Thoracic aorta (tissue), 2 donors: Measurements from ENCODE around the gene PES1. TPM values are rescaled to one million over a fixed set of nuclear protein-coding genes. Genes with fewer than 3 reads are reported as not detected.

Experiments used
- ATAC-seq: fragments of 150-250 bp; one replicate; pipeline ENCODE4 v1.8.0; 2017; ENCODE audit warnings: low read depth; ENCODE audit not compliant: insufficient number of reproducible peaks, low FRiP score
- DNase-seq: peaks from one replicate; pipeline ENCODE4 v3.0.0-alpha.2; 2020; ENCODE audit warnings: low spot score
- H3K27ac ChIP-seq, 2 donors: fragments of 200-600 bp; sonication (generic); 1 replicate in 1 of 2; 2 replicates in 1 of 2; pipeline ENCODE4 v1.5.1; 2016; ENCODE audit warnings: mild to moderate bottlenecking in 2 of 2, moderate library complexity in 2 of 2
- H3K27me3 ChIP-seq: fragments of 200-600 bp; sonication (generic); replicated peaks from 2 replicates; pipeline ENCODE4 v1.6.0; 2016; ENCODE audit warnings: mild to moderate bottlenecking; ENCODE audit not compliant: insufficient read depth
- H3K36me3 ChIP-seq: fragments of 200-600 bp; sonication (generic); one replicate; pipeline ENCODE4 v1.5.1; 2016
- H3K4me1 ChIP-seq, 2 donors: fragments of 200-600 bp; sonication (generic); 1 replicate in 1 of 2; 2 replicates in 1 of 2; pipeline versions ENCODE4 v1.5.1 to v1.6.0; 2016; ENCODE audit warnings: low read depth in 2 of 2, mild to moderate bottlenecking in 1 of 2; ENCODE audit not compliant: control insufficient read depth in 1 of 2
- H3K4me3 ChIP-seq: fragments of 200-600 bp; sonication (generic); 2 replicates; pipeline ENCODE4 v1.5.1; 2016; ENCODE audit warnings: mild to moderate bottlenecking
- H3K9me3 ChIP-seq: fragments of 200-600 bp; sonication (generic); 2 replicates; pipeline ENCODE4 v1.5.1; 2016
- CTCF ChIP-seq: fragments of 200-600 bp; sonication (generic); IDR thresholded peaks from one replicate; pipeline ENCODE4 v1.5.1; 2019; ENCODE audit warnings: antibody characterized with exemption
- total RNA-seq, 2 donors: library from RNA; depleted of rRNA; stranded (reverse); fragments of >200 nt; gene quantifications; one replicate each; pipeline versions ENCODE4 v1.1.0 to v1.2.3, GENCODE V29; 2016

Gene PES1
- total RNA-seq, 2 donors from 2014 or later = 30.5 to 58.6 TPM

DNA sequence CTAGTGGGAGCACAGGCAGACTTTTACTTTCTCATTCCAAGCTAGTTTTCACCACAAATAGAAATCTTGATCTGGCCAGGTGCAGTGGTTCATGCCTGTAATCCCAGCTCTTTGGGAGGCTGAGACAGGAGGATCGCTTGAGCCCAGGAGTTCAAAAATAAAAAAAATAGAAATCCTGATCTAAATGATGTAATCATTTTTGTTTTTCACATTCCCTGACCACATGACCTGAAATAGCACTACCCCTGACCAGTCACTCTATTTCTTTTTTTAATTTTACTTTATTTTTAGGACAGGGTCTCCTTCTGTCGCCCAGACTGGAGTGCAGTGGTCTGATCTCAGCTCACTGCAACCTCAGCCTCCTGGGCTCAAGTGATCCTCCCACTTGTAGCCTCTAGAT is 13.0 kb upstream of the PES1 start:
- H3K27ac ChIP-seq = no peak overlapping the region
- H3K36me3 ChIP-seq = no peaks in the 10 kb centered on the region
- H3K4me1 ChIP-seq = peaks cover 9 to 26% of the 10 kb centered on the region in 2 donors
- no peaks in the 10 kb centered on the region for H3K9me3 ChIP-seq
- ATAC-seq (no peak), DNase-seq (no peak)
- no peak overlapping the region for H3K4me3 ChIP-seq
- no peaks in the 10 kb centered on the region for H3K27me3 ChIP-seq
- TF ChIP-seq CTCF = no peak

DNA sequence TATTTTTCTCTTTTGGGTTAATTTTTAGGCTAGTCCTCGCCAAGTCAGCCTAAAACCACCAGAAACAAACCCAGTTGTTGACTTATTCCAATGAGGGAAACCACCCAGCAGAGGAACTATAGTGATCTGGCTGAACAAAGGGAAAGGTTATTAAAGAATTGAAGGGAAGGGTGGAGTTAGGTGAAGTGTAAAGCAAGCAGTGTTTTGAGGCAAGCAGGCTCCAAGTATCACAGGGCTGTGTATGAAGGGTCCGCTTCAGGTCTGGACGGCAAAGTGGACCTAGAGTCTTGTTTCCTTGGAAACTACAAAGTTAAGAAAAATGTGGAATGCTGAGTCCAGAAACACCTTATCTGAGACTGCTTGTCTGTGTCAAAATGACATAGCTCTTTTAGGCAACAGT is 12.1 kb upstream of the PES1 start:
- Histone ChIP-seq H3K4me3 (no peak overlapping the region), H3K4me1 (peaks cover 9 to 26% of the 10 kb centered on the region in 2 donors), H3K36me3 (no peaks in the 10 kb centered on the region), H3K27me3 (no peaks in the 10 kb centered on the region), H3K27ac (no peak overlapping the region), H3K9me3 (no peaks in the 10 kb centered on the region)
- no peak for TF ChIP-seq CTCF
- DNase-seq (no peak), ATAC-seq (no peak)

DNA sequence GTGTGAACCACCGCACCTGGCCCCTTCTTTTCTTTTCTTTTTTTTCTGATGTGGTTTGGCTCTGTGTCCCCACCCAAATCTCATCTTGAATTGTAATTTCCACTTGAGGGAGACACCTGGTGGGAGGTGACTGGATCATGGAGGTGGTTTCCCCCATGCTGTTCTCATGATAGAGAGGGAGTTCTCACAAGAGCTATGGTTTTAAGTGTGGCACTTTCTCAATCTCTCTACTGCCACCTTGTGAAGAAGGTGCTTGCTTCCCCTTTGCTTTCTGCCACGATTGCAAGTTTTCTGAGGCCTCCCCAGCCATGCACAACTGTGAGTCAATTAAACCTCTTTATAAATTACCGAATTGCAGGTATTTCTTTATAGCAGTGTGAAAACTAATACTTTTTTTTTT is 10.3 kb upstream of the PES1 start:
- Histone ChIP-seq H3K4me1 (peaks cover 6 to 11% of the 10 kb centered on the region in 2 donors), H3K36me3 (no peaks in the 10 kb centered on the region), H3K27me3 (no peaks in the 10 kb centered on the region), H3K4me3 (no peak overlapping the region), H3K27ac (no peak overlapping the region), H3K9me3 (no peaks in the 10 kb centered on the region)
- TF ChIP-seq CTCF = no peak
- no peak for ATAC-seq
- DNase-seq = no peak

- Histone ChIP-seq H3K27me3 (no peaks in the 10 kb centered on the region), H3K4me1 (peaks cover 6 to 11% of the 10 kb centered on the region in 2 donors), H3K9me3 (no peaks in the 10 kb centered on the region), H3K36me3 (no peaks in the 10 kb centered on the region), H3K4me3 (no peak overlapping the region), H3K27ac (no peak overlapping the region)
- DNase-seq (no peak), ATAC-seq (no peak)
- no peak for TF ChIP-seq CTCF
These were observed 9.8 kb upstream of the PES1 start for GRCh38 chr22:30601464-30601863.

DNA sequence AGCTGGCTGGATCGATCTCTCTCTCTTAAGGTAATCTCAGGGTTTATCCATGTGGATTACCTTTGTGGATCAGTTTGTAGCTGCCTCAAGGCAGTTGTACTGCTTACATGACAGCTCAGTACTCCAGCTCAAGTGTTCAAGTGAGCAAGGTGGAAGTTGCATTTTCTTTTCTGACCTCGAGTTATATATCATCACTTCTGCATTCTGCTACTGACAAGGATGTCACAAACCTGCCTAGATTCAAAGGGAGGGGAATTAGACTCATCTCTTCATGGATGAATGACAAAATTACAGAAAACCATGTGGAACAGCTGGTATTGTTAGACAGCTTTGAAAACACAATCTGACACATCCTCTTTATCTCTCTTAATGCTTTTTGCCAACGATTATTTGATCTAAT is 9.2 kb upstream of the PES1 start:
- DNase-seq (no peak), ATAC-seq (no peak)
- Histone ChIP-seq H3K4me3 (no peak overlapping the region), H3K27me3 (no peaks in the 10 kb centered on the region), H3K36me3 (no peaks in the 10 kb centered on the region), H3K4me1 (peaks cover 2 to 6% of the 10 kb centered on the region in 2 donors), H3K27ac (no peak overlapping the region), H3K9me3 (no peaks in the 10 kb centered on the region)
- TF ChIP-seq CTCF = no peak
